ENCODE measurements around the gene PKNOX2. TPM values are rescaled to one million over a fixed set of nuclear protein-coding genes. Genes with fewer than 3 reads are reported as not detected.
A peak's percentile ranks its signal among the peaks of the same experiment; 100 is the strongest.

The PKNOX2 gene
- total and polyA plus RNA-seq, 9 of the 15 experiments (the other 6 are each of a cell fraction or from before 2014, with no cell fraction given): not detected

DNA sequence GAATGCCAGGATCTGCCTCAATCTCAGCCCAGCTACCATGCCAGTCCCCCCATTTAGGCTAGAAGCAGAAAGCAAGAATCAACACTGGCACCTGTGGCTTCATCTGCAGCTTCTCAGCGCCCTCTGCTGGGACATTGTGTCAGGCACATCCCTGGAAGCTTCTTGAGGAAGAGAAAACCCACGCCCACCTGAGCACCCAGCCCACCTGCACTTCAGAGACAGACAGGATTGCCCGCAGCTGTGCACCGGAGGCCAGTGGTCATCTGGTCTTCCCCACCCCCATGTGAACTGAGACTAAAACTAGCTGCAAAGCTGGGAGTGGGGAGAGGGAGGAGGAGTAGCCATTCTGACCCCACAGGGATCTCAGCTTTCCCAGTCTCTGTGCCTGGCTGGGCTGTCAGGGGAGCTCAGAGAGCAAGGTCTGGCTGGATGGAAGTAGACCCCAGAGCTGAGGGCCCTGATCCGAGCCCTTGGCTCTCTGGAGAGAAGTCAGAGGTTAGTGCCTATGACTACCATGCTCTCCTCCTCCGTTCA is 264.7 kb downstream of the PKNOX2 start:
- CTCF ChIA-PET (ENCODE audit: low intra/inter-chr PET ratio): no interaction called here
- Histone ChIP-seq H3K9me1 (ENCODE audit: control insufficient read depth, insufficient read depth, low read length) (peaks cover 9% of the 10 kb centered on the region), H3K9me3 (replicated peaks; ENCODE audit: control insufficient read depth, insufficient read depth, low read depth, low read length) (no peaks in the 10 kb centered on the region), H3K36me3 (ENCODE audit: control insufficient read depth, insufficient read depth, low read length) (no peaks in the 10 kb centered on the region), H2AFZ (ENCODE audit: low read depth, low read length) (peak overlapping the region; percentile 58), H3K4me2 (ENCODE audit: insufficient read depth, low read length) (peak overlapping the region; percentile 46; the same call in 1 of the 2 replicates), H3K4me3 (no peak overlapping the region; the same call in 1 of the 2 replicates), H3K27ac (ENCODE audit: extremely low read depth, low read depth, low read length) (no peak overlapping the region), H3K79me2 (ENCODE audit: control insufficient read depth, insufficient read depth, low read length) (no peaks in the 10 kb centered on the region), H3K27me3 (ENCODE audit: control insufficient read depth in 2 of 2, insufficient read depth in 2 of 2, low read length in 2 of 2) (peaks cover 5 to 32% of the 10 kb centered on the region in 2 experiments; a peak in 4 of 5 replicates), H3K9ac (ENCODE audit: insufficient read depth in 1 of 2, low read depth in 2 of 2, low read length in 2 of 2) (no peak overlapping the region; a peak in 1 of 4 replicates), H3K4me1 (replicated peaks in 1 of 2; ENCODE audit: control insufficient read depth in 2 of 2, insufficient read depth in 2 of 2, low read length in 2 of 2) (peaks cover 7% of the 10 kb centered on the region in 2 experiments; a peak in 4 of 5 replicates), H4K20me1 (replicated peaks; ENCODE audit: control insufficient read depth, insufficient read depth, low read length) (no peaks in the 10 kb centered on the region)
- in situ Hi-C loops (cut with MboI) (loop anchor here (10.0 kb wide), 1 partner anchor 446 kb away; no protein-coding TSS in a partner anchor), intact Hi-C loops (cut with micrococcal nuclease) (loop anchor here (2.0 kb wide), 1 partner anchor 446 kb away; no protein-coding TSS in a partner anchor)
- no TSS peak for BruUV-seq (replicated peaks)
- WGBS (ENCODE audit: insufficient coverage, low coverage, missing lambda C conversion rate): 0% methylated on average over 6 of the region's 6 CpGs
- POLR2A ChIA-PET: interaction anchor here (0.7 kb wide), 1 partner anchor 562 kb away, joined by 3 read pairs; no protein-coding TSS in a partner anchor
- ATAC-seq (peak; percentile 80), FAIRE-seq (peak; percentile 83), DNase-seq (ENCODE audit: extremely low read depth in 1 of 4, low spot score in 3 of 4) (peak; percentile 70 to 80 (median 76))
- TF ChIP-seq FOXP1 (CRISPR knock-in tag; IDR thresholded peaks at IDR 0.05) (no peak), NR2C1 (IDR thresholded peaks at IDR 0.05) (no peak), NR2C1 (tag; IDR thresholded peaks at IDR 0.05) (no peak), ZFP36 (IDR thresholded peaks at IDR 0.05; ENCODE audit: low read depth, low read length, partially characterized antibody) (no peak), ZNF316 (IDR thresholded peaks at IDR 0.05) (no peak), DIDO1 (tag; IDR thresholded peaks at IDR 0.05; ENCODE audit: low read depth) (no peak), HSF4 (CRISPR knock-in tag; IDR thresholded peaks at IDR 0.05; ENCODE audit: borderline replicate concordance) (no peak), MTA3 (IDR thresholded peaks at IDR 0.05; ENCODE audit: borderline replicate concordance) (no peak), ILF3 (IDR thresholded peaks at IDR 0.05; ENCODE audit: borderline replicate concordance) (no peak), KLF6 (CRISPR knock-in tag; IDR thresholded peaks at IDR 0.05; ENCODE audit: borderline replicate concordance) (no peak), MCM5 (IDR thresholded peaks at IDR 0.05; ENCODE audit: low read depth) (no peak), ESRRB (CRISPR knock-in tag; IDR thresholded peaks at IDR 0.05; ENCODE audit: borderline replicate concordance) (no peak), HEY1 (CRISPR knock-in tag; IDR thresholded peaks at IDR 0.05; ENCODE audit: borderline replicate concordance) (no peak)
- TF ChIP-seq, protein P1, sequence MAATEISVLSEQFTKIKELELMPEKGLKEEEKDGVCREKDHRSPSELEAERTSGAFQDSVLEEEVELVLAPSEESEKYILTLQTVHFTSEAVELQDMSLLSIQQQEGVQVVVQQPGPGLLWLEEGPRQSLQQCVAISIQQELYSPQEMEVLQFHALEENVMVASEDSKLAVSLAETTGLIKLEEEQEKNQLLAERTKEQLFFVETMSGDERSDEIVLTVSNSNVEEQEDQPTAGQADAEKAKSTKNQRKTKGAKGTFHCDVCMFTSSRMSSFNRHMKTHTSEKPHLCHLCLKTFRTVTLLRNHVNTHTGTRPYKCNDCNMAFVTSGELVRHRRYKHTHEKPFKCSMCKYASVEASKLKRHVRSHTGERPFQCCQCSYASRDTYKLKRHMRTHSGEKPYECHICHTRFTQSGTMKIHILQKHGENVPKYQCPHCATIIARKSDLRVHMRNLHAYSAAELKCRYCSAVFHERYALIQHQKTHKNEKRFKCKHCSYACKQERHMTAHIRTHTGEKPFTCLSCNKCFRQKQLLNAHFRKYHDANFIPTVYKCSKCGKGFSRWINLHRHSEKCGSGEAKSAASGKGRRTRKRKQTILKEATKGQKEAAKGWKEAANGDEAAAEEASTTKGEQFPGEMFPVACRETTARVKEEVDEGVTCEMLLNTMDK (IDR thresholded peaks at IDR 0.05; ENCODE audit: borderline replicate concordance, insufficient read depth, low read depth, low read length, poor library complexity, severe bottlenecking): peak; percentile 36
- TF ChIP-seq, protein P2, sequence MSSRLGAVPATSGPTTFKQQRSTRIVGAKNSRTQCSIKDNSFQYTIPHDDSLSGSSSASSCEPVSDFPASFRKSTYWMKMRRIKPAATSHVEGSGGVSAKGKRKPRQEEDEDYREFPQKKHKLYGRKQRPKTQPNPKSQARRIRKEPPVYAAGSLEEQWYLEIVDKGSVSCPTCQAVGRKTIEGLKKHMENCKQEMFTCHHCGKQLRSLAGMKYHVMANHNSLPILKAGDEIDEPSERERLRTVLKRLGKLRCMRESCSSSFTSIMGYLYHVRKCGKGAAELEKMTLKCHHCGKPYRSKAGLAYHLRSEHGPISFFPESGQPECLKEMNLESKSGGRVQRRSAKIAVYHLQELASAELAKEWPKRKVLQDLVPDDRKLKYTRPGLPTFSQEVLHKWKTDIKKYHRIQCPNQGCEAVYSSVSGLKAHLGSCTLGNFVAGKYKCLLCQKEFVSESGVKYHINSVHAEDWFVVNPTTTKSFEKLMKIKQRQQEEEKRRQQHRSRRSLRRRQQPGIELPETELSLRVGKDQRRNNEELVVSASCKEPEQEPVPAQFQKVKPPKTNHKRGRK (tag; IDR thresholded peaks at IDR 0.05): no peak
- TF ChIP-seq, protein P3, sequence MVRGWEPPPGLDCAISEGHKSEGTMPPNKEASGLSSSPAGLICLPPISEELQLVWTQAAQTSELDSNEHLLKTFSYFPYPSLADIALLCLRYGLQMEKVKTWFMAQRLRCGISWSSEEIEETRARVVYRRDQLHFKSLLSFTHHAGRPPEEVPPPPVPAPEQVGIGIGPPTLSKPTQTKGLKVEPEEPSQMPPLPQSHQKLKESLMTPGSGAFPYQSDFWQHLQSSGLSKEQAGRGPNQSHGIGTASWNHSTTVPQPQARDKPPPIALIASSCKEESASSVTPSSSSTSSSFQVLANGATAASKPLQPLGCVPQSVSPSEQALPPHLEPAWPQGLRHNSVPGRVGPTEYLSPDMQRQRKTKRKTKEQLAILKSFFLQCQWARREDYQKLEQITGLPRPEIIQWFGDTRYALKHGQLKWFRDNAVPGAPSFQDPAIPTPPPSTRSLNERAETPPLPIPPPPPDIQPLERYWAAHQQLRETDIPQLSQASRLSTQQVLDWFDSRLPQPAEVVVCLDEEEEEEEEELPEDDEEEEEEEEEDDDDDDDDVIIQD (CRISPR knock-in tag; IDR thresholded peaks at IDR 0.05): no peak
- TF ChIP-seq, protein P4, sequence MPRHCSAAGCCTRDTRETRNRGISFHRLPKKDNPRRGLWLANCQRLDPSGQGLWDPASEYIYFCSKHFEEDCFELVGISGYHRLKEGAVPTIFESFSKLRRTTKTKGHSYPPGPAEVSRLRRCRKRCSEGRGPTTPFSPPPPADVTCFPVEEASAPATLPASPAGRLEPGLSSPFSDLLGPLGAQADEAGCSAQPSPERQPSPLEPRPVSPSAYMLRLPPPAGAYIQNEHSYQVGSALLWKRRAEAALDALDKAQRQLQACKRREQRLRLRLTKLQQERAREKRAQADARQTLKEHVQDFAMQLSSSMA (CRISPR knock-in tag; IDR thresholded peaks at IDR 0.05): no peak
